ENCODE results near the gene LACC1.
A peak's percentile ranks its signal among the peaks of the same experiment; 100 is the strongest.

Gene LACC1

GRCh38 chr13:43894438-43894837, 14.7 kb downstream of the LACC1 start:
- DNase-seq = no peak

- no peak for DNase-seq
Observed at GRCh38 chr13:43895940-43896339, 16.2 kb downstream of the LACC1 start.

DNA sequence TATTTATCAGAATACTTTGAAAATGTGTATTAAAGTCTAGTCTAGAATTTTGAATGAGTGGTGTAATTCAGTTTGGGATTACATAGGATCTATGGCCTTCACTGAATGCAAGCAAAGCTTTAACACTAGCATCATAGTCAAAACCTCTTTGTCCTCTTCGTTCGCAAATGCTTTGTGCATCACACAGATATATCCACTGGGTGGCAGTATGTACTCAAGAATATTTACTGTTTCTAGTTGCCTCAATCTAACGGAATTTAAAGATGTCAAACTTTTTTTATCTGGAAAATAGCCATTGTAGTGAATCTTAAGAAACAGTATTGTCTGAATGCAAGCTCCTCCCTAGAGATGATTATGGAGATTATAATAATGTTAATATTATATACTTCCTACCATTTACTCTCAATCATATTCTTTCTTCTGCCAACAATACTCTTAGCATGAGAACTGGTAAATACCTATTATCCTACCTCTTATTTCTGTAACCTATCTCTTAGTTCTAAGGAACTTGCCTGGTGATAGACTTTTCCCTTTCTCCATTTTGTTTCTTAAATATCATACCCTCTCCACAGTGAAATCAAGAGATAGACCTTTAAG, 25.8 kb downstream of the LACC1 start:
- peak; percentile 36 for DNase-seq

DNA sequence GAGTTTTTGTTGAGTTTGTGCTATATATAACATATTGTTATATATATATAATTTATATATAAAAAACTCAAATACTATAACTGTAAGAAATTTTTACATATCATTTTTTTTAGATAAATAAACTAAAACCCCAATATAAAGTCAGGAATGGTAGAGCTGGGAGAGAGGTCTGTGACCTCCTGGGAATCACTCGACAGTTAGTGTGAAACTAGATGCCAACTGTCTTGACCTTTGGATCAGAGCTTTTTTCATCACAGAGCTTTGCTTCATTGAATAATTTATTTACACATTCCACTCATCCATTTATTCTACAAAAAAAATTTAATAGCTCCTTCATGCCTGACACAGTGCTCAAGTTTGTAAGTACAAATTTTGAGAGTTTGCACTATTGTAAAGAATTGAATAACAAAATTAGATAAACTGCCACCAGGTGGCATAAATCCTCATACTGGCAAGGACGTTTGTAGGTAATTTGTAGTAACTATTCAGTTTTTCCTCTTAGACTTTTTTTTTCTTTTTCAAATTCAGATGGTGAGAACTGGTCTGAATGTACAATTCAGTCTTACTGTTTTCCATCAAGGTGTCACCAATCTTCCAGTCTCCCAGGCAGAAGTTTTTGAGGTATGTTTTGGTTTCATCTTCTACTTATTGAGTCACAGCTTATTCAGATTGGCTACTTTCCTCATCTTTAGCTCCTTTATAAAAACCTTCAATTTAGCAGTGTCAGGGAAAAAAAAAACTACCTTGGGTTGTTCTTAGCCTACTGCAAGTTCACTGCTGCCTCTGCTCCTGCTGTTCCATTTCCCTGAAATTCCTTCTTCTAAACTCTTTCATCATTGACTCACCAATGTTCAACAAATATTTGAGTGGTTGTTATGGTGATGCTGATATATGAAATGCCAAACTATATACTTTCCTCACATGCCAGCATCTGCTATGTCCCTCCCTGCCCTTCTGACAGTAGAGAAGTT, 28.7 kb downstream of the LACC1 start:
- no peak for DNase-seq

- DNase-seq = no peak
Observed at GRCh38 chr13:43910856-43911255, 31.2 kb downstream of the LACC1 start.

GRCh38 chr13:43911278-43911677, 31.6 kb downstream of the LACC1 start:
- no peak for DNase-seq

DNA sequence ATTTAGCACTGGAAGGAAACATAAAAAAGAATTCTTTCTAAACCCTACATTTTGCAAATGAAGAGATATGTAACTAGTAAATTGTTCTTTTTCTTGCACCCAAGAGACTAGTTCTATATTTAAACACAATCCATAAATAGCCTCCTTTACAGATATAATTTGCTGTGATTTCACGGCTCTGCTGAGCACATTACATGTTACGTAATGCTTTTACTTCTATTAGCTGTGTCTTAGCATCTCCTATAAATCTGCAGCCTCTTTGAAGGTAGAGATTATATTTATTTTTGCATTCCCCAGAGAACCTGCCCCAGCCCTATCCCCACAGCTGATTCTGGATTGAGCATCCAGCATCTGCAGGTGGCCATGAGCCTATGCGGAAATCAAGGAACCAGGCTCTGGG, 32.2 kb downstream of the LACC1 start:
- no peak for DNase-seq

DNA sequence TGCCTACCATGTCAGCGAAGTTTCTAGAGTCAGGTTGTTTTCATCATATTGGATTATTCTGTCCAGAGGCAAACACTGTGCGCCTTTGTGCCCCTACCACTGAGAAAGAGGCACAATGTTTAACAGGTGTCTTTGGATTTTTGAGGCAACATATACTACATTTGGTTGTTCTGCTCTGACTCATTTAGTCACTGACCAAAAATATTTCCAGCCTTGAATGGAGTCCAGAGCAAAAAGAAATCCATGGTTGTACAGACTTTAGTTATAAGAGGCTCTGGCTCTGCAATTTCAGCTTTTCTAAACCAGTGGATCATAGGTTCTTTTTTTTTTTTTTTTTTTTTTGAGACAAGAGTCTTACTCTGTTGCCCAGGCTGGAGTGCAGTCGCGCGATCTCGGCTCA, 35.7 kb downstream of the LACC1 start:
- no peak for DNase-seq

- DNase-seq = no peak
Observed at GRCh38 chr13:43916828-43917227, 37.1 kb downstream of the LACC1 start.

DNA sequence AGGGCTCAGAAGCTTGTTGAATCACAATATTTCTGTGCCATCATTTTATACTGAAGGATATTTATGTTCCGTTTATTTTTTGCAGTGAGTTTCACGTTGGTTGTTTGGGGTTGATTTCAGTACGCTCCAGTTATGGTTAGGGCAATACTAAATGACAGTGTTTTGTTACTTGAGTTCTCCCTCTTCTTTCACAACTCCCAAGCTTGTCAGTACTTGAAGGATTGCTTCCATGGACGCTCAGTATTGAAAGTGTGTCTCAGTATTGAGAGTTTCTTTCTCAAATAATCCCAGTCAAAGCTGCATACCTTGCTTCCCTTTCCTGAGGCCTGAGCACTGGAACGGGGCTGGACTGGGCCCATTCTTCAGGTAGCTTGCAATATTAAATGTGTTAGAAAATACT, 38.9 kb downstream of the LACC1 start:
- no peak for DNase-seq

- DNase-seq = no peak
Observed at GRCh38 chr13:43920965-43921674, 41.4 kb downstream of the LACC1 start.

GRCh38 chr13:43924549-43925245, 45.0 kb downstream of the LACC1 start:
- DNase-seq = no peak

- no peak for DNase-seq
Observed at GRCh38 chr13:43929947-43930346, 50.2 kb downstream of the LACC1 start.

GRCh38 chr13:43933378-43933777, 53.7 kb downstream of the LACC1 start:
- no peak for DNase-seq

DNA sequence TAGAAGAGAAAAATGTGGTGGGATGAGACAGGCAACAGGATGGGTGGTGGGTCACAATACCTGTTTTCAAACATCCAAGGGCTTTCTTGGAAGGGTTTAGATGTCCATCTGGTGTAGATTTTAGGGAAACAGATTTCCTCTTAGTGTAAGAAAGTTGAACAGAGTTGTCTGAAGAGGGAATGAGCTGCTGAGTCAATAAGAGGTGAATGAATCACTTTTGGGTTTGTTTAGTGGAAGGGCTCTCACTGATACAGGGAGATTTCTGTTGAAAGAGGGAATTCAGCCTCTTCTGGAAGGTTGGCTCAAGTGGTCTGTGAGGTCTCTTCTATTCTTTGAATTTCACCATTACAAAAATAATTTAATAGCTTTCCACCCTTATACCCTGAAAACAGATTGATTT, 54.6 kb downstream of the LACC1 start:
- no peak for DNase-seq

- no peak for DNase-seq
Observed at GRCh38 chr13:43935878-43936277, 56.2 kb downstream of the LACC1 start.

DNA sequence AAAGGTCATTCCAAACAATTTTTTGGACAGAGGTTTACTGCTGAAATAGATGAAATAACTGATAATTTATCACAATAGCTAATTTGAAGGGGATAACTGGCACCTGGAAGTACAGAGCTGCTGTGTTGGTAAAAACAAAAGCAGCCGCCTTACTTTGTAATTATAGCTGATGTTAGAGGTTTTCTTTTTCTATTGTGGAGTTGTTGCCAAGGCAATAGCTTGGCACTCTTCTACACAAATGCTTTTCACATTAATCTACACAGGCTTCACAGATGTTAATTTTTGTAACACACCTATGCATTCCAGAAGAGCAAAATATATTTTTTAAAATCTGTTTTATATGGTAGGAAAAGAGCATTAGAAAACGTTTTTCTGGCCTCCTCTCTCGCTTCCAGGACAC, 56.9 kb downstream of the LACC1 start:
- peak; percentile 17 for DNase-seq

GRCh38 chr13:43937839-43938238, 58.1 kb downstream of the LACC1 start:
- DNase-seq = no peak

- DNase-seq = no peak
Observed at GRCh38 chr13:43938449-43938848, 58.7 kb downstream of the LACC1 start.

DNA sequence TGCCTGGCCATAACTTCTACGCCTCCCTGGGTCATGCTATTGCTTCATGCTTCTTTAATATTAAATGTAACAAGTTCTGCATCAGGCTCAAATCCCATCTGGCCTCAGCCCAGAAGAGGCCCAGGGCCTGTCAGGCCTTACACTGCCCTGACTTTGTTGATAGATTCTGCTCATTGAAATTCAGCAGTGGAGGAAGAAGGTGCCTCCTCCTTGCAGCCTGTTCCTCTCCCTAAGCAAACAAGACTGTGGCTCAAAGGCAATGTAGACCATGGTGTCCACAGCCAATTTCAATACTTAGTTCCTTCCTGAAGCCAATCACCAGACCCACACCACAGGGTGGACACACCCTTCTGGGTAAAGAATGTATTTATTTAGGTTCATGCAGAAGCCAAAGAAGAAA, 59.4 kb downstream of the LACC1 start:
- DNase-seq = no peak

DNA sequence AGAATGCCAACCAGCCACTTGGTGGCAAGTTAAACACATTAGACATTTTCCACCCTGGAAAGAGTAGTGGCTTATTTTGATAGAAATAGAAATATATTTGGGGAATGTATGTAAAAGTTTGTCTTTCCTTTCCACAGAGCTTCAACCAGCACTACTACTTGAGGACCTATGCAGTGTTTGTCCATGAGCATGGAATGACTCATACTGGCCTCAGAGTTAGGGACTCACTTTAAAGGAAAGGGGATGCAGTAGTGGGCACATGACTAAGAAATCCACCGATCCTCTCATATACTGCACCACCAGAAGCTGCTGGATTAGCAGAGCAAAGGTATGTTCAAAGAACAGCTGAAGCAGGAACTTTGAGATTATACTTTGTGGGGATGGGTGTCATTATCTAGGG, 62.6 kb downstream of the LACC1 start:
- no peak for DNase-seq

All from NCI-H774 (cell line).